Kidney (tissue), 14 donors: ENCODE data around the gene C17orf75. TPM values are rescaled to one million over a fixed set of nuclear protein-coding genes. Genes with fewer than 3 reads are reported as not detected.
A peak's percentile ranks its signal among the peaks of the same experiment; 100 is the strongest.

Experiments
- DNase-seq, 5 donors: peaks; one replicate each; pipeline ENCODE4 v3.0.0-alpha.2; 2013 to 2020
- FAIRE-seq: peaks from 2 replicates; lab custom pipeline; 2012; peaks lifted over from hg19 to GRCh38; lab: Jason Lieb, UNC
- H3K27ac ChIP-seq, 2 donors: one replicate each; pipeline ENCODE4 v1.7.0; 2013; ENCODE audit warnings: low read depth in 2 of 2, low read length in 2 of 2, inconsistent platforms in 1 of 2
- H3K27me3 ChIP-seq: one replicate; pipeline ENCODE4 v1.7.1; 2013; ENCODE audit warnings: low read length, inconsistent platforms; ENCODE audit not compliant: control insufficient read depth, insufficient read depth
- H3K36me3 ChIP-seq, 3 donors: one replicate each; pipeline versions ENCODE4 v1.7.0 to v1.7.1; 2013; ENCODE audit warnings: low read length in 3 of 3, control low read depth in 1 of 3, inconsistent platforms in 1 of 3; ENCODE audit not compliant: insufficient read depth in 3 of 3, control insufficient read depth in 2 of 3
- H3K4me1 ChIP-seq, 3 donors: one replicate each; pipeline versions ENCODE4 v1.7.0 to v1.7.1; 2013; ENCODE audit warnings: low read length in 3 of 3, inconsistent platforms in 1 of 3, low read depth in 1 of 3; ENCODE audit not compliant: control insufficient read depth in 2 of 3, insufficient read depth in 2 of 3
- H3K4me3 ChIP-seq, 3 donors: one replicate each; pipeline versions ENCODE4 v1.7.0 to v1.8.1; 2013; ENCODE audit warnings: low read length in 3 of 3, control low read depth in 1 of 3, inconsistent platforms in 1 of 3
- H3K9ac ChIP-seq, 3 donors: one replicate each; pipeline versions ENCODE4 v1.7.0 to v1.7.1; 2013; ENCODE audit warnings: low read length in 3 of 3, control low read depth in 1 of 3, inconsistent platforms in 1 of 3
- H3K9me3 ChIP-seq, 3 donors: one replicate each; pipeline versions ENCODE4 v1.7.0 to v1.7.1; 2013; ENCODE audit warnings: low read length in 3 of 3, control low read depth in 1 of 3, inconsistent platforms in 1 of 3; ENCODE audit not compliant: control insufficient read depth in 2 of 3, insufficient read depth in 1 of 3
- CTCF ChIP-seq: IDR thresholded peaks from 3 replicates; pipeline ENCODE4 v1.5.1; 2012; ENCODE audit warnings: mild to moderate bottlenecking, moderate library complexity, borderline replicate concordance; ENCODE audit not compliant: insufficient read depth; ENCODE audit errors: extremely low read depth
- intact Hi-C: fragments of 100-400 bp; cut with DNase I; formaldehyde crosslinking; loops from one replicate; pipeline ENCODE4 v1.11.1; 2022
- polyA plus RNA-seq: library from polyadenylated mRNA; stranded (reverse); fragments of 350-450 nt; fragmentation: Illumina TruSeq; extraction: RNeasy Lipid Tissue Mini Kit (QIAGEN cat#74804); gene quantifications from one replicate; pipeline ENCODE4 v1.2.3, GENCODE V29; 2014; ENCODE audit warnings: low read depth, low replicate concordance; ENCODE audit not compliant: insufficient read depth
- total RNA-seq: library from RNA; stranded (reverse); fragmentation: NEBNext Ultra II Directional; extraction: Animal tissue kit (Norgen Biotek cat#: 25700); gene quantifications from one replicate; pipeline ENCODE4 v1.2.1, GENCODE V29; 2021
- donor health status: control.
- donor health status: control.
- donor health status: control.
- donor health status: control.
- donor health status: control.
- donor health status: DM: yes; HTN: yes; CAD: no.
- donor health status: Normal renal cell carcinoma (clear cell type).

C17orf75 gene
- total and polyA plus RNA-seq, 2 donors from 2014 or later: 19.4 to 31.6 TPM

- FAIRE-seq (no peak), DNase-seq (no peak)
- no peak for TF ChIP-seq CTCF
- no peaks in the 10 kb centered on the region for H3K9me3 ChIP-seq
- no peaks in the 10 kb centered on the region for H3K4me1 ChIP-seq
- H3K9ac ChIP-seq: no peak overlapping the region
- no peaks in the 10 kb centered on the region for H3K36me3 ChIP-seq
- no peak overlapping the region for H3K4me3 ChIP-seq
- no peaks in the 10 kb centered on the region for H3K27me3 ChIP-seq
- intact Hi-C loops: no loop called here
- H3K27ac ChIP-seq: no peak overlapping the region
These were observed 26.8 kb downstream of the C17orf75 start for GRCh38 chr17:32315171-32315570.

- Histone ChIP-seq H3K9me3 (no peaks in the 10 kb centered on the region), H3K27me3 (no peaks in the 10 kb centered on the region), H3K4me1 (no peaks in the 10 kb centered on the region), H3K36me3 (no peaks in the 10 kb centered on the region), H3K27ac (no peak overlapping the region), H3K4me3 (no peak overlapping the region), H3K9ac (no peak overlapping the region)
- DNase-seq (no peak), FAIRE-seq (no peak)
- intact Hi-C loops: no loop called here
- TF ChIP-seq CTCF: no peak
These were observed 27.3 kb downstream of the C17orf75 start for GRCh38 chr17:32314636-32315035.

- Histone ChIP-seq H3K4me1 (no peaks in the 10 kb centered on the region), H3K9ac (no peak overlapping the region), H3K27ac (no peak overlapping the region), H3K4me3 (no peak overlapping the region), H3K36me3 (no peaks in the 10 kb centered on the region), H3K9me3 (no peaks in the 10 kb centered on the region), H3K27me3 (no peaks in the 10 kb centered on the region)
- no peak for FAIRE-seq
- DNase-seq: peak in 1 of 5 donors; percentile 73
- intact Hi-C loops: no loop called here
- TF ChIP-seq CTCF: no peak
These were observed 30.9 kb downstream of the C17orf75 start for GRCh38 chr17:32311028-32311536.

GRCh38 chr17:32307658-32308057, 34.3 kb downstream of the C17orf75 start:
- intact Hi-C loops: no loop called here
- Histone ChIP-seq H3K9me3 (no peaks in the 10 kb centered on the region), H3K9ac (no peak overlapping the region), H3K27me3 (no peaks in the 10 kb centered on the region), H3K27ac (no peak overlapping the region), H3K4me3 (no peak overlapping the region), H3K36me3 (no peaks in the 10 kb centered on the region), H3K4me1 (peaks cover 0 to 3% (median 0%) of the 10 kb centered on the region in 3 donors)
- no peak for FAIRE-seq
- no peak for TF ChIP-seq CTCF
- DNase-seq: no peak
